Measurements from ENCODE around the gene LRRC74B.
"Not testable (repeated sequence)": the region's sequence is repeated elsewhere in the genome, so short reads cannot be mapped to it uniquely, and the experiment has no call there.

Gene LRRC74B

GRCh38 chr22:21077884-21078508, 32.2 kb downstream of the LRRC74B start:
- no peak for DNase-seq

DNA sequence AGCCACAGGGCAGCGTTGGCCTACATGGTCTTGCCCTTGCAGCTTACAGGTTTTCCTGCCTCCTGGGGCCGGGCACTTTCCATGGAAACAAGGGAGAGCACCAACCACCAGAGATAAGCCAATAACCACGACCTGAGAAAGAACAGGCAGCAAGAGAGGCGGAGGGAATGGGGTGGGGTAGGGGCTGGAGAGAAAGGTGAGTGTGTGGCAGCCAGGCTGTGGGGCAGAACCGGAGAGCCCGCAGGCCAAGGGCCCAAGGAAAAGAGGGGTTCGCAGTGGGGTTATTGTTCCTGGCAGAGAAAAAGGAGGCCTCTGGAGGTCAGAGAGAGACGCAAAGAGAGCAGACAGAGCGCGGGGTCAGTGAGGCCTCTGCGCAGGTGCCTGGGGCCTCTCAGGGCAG, 33.2 kb downstream of the LRRC74B start:
- DNase-seq: no peak

DNA sequence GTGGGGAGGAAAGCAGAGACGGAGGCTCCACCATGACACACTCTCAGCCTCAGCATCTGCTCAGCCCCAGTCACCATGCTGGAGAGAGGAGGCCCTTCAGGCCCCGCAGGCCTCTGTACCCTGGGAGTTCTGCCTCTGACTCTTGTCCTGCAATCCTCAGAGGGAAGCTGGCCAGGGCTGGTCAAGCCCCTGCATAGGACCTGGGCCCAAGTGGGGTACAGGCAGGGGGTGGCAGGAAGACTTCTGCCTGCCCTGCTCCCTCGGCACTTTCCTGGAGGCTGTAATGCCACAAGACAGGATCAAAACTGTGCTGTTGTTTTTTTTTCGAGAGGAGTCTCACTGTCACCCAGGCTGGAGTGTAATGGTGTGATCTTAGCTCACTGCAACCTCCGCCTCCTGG, 33.7 kb downstream of the LRRC74B start:
- no peak for DNase-seq

GRCh38 chr22:21080435-21081137, 34.8 kb downstream of the LRRC74B start:
- DNase-seq: no peak

DNA sequence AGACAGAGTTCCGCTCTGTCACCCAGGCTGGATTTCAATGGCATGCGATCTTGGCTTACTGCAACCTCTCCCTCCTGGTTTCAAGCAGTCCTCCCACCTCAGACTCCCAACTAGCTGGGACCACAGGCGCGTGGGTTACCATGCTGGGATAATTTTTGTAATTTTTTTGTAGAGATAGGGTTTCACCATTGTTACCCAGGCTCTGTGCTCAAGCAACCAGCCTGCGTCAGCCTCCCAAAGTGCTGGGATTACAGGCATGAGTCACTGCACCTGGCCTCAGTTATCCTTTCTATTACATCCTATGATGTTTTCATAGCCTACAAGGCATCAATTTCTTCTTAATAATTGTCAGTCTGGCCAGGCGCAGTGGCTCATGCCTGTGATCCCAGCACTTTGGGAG, 36.5 kb downstream of the LRRC74B start:
- no peak for DNase-seq

DNA sequence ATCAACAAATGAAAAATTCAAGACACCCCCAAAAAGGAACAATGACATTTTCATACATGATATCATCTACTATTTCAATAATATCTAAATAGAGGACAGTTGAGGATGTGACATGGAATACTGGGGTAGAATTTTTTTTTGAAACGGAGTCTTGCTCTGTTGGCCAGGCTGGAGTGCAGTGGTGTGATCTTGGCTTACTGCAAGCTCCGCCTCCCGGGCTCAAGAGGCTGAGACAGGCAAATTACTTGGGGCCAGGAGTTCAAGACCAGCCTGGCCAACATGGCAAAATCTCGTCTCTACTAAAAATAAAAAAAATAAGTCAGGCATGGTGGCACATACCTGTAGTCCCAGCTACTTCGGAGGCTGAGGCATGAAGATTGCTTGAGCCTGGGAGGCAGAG, 41.4 kb downstream of the LRRC74B start:
- DNase-seq: no peak

DNA sequence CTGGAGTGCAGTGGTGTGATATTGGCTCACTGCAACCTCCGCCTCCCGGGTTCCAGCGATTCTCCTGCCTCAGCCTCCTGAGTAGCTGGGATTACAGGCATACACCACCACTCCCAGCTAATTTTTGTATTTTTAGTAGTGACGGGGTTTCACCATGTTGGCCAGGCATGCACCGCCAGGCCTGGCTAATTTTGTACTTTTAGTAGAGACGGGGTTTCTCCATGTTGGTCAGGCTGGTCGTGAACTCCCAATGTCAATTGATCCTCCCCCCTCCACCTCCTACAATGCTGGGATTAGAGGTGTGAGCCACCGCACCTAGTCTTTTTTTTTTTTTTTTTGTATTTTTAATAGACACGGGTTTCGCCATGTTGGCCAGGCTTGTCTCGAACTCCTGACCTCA, 42.2 kb downstream of the LRRC74B start:
- DNase-seq: not testable (repeated sequence)

GRCh38 chr22:21091220-21091619, 45.5 kb downstream of the LRRC74B start:
- DNase-seq: not testable (repeated sequence)

DNA sequence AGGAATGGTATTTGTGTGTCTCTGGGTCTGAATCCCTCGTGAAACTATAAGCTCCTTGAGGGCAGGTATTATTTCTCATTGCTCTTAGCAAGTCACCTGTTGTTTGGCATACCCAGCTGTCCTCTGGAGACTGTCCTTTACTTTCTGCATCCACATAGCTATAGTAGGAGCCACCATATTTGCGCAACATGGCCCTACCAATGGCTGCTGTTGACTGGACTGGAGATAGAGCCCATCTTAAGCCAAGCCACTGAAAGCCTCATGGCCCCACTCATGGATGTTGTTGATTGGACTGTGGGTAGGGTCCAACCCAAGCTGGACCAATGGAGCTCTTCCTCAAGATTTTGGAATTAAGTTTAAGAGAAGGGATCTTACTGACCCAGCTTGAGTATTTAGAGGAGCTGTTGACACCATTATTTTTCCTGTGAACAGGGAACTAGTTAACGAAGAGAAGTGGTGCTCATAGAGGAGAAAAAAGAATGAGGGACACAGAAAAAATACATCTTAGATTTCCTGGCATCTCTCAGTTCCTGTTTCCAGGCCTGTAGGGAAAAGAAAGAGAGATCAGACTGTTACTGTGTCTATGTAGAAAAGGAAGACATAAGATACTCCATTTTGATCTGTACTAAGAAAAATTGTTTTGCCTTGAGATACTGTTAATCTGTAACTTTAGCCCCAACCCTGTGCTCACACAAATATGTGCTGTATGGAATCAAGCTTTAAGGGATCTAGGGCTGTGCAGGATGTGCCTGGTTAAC, 47.2 kb downstream of the LRRC74B start:
- no peak for DNase-seq

- peak; percentile 74 for DNase-seq
Observed at GRCh38 chr22:21093555-21094137, 47.9 kb downstream of the LRRC74B start.

GRCh38 chr22:21094911-21095772, 49.4 kb downstream of the LRRC74B start:
- DNase-seq: no peak

DNA sequence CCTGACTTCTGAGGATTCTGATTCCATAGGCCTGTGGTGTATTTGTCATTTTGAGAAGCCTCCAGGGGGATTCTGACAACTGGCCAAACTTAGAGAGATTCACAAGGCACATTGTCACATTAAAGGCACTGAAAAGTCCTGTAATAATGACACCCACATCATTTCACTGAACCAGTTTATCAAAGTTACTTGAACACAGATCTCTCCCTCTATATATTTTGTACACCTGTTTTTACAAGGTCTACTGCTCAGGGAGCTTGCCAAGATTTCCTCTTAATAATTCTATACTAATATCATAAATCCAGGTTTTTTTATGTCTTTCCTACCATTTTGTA, 50.0 kb downstream of the LRRC74B start:
- DNase-seq: no peak

DNA sequence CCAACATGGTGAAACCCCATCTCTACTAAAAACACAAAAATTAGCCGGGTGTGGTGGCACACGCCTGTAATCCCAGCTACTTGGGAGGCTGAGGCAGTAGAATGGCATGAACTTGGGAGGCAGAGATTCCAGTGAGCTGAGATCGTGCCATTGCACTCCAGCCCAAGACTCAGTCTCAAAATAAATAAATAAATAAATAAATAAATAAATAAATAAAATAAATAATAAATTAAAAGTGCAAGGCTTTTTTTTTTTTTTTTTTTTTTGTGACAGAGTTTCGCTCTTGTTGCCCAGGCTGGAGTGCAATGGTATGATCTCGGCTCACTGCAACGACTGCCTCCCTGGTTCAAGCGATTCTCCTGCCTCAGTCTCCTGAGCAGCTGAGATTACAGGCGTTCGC, 51.1 kb downstream of the LRRC74B start:
- DNase-seq: not testable (repeated sequence)

- peak; percentile 42 for DNase-seq
Observed at GRCh38 chr22:21098099-21098671, 52.4 kb downstream of the LRRC74B start.

- no peak for DNase-seq
Observed at GRCh38 chr22:21099578-21099977, 53.8 kb downstream of the LRRC74B start.

- no peak for DNase-seq
Observed at GRCh38 chr22:21100149-21101032, 54.6 kb downstream of the LRRC74B start.

DNA sequence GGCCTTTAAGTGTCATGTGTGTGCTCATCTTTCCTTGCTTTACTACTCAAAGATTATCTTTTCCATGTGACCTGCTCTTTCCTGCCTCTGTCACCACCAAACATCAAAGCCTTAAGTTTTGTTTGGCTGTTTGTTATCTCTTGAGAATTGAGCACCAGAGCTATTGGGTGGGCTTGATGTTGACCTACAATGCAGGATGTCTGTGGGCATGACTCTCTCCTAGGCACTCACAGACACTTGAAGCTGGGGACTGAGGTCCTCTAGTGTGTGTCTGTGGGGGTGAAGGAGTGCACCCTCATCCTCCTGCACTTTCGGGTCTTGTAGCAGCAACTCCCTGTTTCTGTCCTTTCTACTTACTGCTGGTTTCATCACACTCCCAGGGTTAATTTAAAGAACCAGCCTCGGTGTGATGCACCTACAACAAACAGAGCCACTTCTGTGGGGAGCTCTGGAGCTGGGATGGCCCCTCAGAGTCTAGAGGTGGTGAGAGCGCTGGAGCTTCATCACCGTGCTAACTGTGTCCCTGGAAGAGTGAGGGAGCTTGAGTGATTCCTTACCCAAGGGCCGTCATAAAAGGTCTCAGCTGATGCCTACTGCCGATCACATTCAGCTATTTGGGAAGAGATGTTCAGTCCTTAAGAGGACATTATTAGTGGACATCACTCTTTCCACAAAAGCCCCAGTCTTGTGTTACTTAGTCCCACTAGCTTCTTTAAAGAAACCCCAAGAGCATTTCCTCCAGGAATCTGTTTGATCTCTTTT, 56.3 kb downstream of the LRRC74B start:
- DNase-seq: no peak

DNA sequence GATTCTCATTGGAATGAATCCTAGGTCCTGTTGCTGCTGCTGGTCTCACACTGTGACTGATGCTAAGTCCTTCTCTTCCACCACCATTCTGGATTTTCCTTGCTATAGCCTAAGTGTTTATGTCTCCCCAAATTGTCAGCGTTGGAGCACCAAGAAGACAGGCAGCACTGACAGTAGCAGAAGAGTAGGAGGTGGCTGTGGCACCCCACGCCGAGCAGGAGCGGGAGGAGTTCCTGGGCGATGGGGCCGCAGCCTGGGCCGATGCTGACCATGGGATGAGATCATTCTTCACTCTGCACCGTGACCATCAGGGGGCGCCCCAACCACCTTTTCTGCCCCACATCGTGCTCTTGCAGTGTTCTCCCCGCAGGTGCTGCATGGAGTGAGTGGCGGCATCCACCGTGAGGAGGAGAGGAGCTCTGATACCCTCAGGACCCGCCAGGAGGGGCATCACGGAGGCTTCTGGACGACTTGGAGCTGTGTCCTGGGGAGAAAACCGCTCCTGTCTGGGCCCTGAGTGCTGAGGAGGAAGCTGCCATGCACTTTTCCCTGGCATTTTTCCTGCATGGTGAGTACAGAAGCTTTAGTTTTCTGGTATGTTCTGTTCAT, 57.0 kb downstream of the LRRC74B start:
- peak; percentile 85 for DNase-seq

DNA sequence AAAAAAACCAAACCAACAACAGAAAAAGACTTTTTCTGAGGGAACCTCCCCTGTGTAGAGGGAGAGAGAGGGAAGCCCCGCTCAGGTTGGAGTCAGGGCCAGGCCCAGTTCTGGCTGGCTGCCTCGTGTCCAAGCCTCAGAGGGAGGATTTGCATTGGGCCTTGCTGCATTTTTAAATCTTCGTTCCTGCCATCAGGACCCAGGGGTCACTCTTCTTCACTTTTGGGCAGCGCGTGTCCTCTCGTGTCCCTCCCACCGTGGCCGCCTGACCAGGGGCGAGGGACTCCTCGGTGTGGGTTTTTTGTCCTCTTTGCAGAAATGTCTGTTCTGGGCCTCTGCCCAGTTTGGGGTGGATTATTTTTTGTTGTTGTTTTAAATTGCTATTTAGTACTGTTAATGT, 57.9 kb downstream of the LRRC74B start:
- no peak for DNase-seq

DNA sequence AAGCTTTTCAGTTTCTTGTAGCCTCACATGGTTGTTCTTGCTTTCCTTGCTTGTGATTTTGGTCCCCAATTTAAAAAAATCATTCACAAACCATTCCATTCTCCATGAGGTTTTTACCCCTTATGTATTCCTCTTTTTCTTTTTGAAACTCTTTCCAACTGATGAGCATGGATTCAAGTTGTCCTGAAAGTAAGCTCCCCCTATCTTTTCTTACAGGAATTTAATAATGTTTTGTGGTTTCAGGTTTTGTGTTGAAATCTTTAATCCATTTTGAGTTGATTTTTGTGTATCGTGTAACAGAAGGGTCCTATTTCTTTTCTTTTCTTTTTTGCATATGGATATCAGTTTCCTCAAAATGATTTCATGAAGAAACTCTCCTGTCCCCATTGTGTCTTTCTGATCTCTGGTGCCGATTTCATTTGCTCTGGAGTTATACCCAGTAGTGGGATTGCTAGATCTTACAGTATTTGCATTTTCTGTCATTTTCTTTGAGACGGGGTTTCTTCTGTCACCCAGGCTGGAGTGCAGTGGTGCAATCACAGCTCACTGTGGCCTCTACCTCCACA, 58.5 kb downstream of the LRRC74B start:
- DNase-seq: no peak
